GM10248 (cell line): ENCODE data around the gene ONECUT3.

Source experiments
- CTCF ChIA-PET: fragments of 300-600 bp; sonication (Branson Sonifier 250); formaldehyde crosslinking; extraction: SDS; loops from one replicate; lab custom pipeline; 2021; ENCODE audit warnings: antibody characterized with exemption; lab: Yijun Ruan, JAX
- POLR2A ChIA-PET: fragments of 350-650 bp; sonication (Branson Sonifier 250); formaldehyde crosslinking; extraction: SDS; loops from one replicate; lab custom pipeline; 2020; ENCODE audit warnings: antibody characterized with exemption; lab: Yijun Ruan, JAX
- DNase-seq: peaks from one replicate; pipeline ENCODE4 v3.0.0; 2012; ENCODE audit errors: extremely low spot score
- CTCF ChIP-seq: IDR thresholded peaks from 2 replicates; pipeline ENCODE4 v1.5.1; 2012; ENCODE audit warnings: mild to moderate bottlenecking, low read depth; ENCODE audit errors: extremely low read depth, missing control alignments, control extremely low read depth

ONECUT3 gene

DNA sequence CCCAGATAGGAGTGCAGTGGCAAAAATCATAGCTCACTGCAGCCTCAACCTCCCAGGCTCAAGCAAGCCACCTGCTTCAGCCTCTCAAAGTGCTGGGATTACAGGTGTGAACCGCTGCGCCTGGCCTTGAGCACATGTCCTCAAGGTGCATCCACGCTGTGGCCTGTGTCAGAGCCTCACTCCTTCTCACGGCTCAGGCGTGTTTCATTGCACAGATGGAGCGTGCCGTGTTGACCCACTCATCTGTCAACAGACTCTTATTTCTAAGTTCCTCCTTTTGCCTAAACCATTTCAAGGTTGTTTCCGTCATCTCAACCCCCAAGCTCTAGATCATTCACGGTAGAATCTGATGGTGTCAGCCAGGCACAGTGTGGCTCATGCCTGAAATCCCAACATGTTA, 30.6 kb downstream of the ONECUT3 start:
- CTCF ChIA-PET: interaction anchor here (2.7 kb wide), 1 partner anchor 9 kb away, joined by 15 read pairs; no protein-coding TSS in a partner anchor
- POLR2A ChIA-PET: no interaction called here
- no peak for TF ChIP-seq CTCF
- no peak for DNase-seq

- TF ChIP-seq CTCF: no peak
- ChIA-PET CTCF (interaction anchor here (0.9 to 1.2 kb wide), 2 partner anchors 53 to 113 kb away, joined by 3 read pairs; no protein-coding TSS in a partner anchor), POLR2A (interaction anchor here (0.7 kb wide), 1 partner anchor 141 kb away, joined by 3 read pairs; no protein-coding TSS in a partner anchor)
- DNase-seq: no peak
These were observed 32.0 kb downstream of the ONECUT3 start for GRCh38 chr19:1785310-1785709.

DNA sequence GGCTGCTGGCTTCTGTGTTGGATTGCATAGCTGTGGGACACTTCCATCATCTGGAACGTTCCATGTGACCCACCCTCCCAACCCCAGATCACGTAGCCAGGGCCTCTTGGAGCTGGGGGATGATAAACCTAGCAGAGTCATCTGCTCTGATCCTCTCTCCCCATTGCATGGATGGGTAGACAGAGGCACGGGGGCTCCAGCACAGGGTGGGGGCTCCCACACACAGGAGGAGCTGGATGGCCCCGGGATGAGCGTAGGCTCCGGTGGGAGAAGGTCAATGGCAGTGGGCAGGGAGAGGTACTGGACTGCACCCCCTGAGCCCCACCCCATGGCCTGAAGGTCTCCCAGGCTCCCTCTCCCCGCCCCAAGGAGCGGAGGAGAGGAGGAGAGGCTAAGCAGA, 33.4 kb downstream of the ONECUT3 start:
- no peak for DNase-seq
- no peak for TF ChIP-seq CTCF
- ChIA-PET POLR2A (no interaction called here), CTCF (no interaction called here)

DNA sequence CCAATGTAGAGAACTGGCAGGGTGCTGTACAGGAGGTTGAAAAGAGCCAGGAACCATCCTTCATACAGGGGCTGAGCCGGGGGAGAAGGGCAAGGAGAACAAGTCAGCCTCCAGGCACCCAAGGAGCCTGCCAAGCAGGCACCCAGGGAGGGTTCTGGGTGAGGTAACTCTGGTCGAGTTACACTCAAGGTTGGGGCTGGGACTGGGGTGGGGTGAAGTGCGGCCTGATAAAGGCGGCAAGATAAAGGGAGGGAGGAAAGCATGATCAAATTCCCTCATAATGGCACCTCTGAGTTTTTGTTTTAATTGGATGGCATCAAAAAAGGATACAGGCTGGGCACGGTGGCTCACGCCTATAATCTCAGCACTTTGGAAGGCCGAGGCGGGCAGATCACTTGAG, 33.8 kb downstream of the ONECUT3 start:
- DNase-seq: no peak
- ChIA-PET CTCF (interaction anchor here (1.1 to 1.8 kb wide), 2 partner anchors 10 to 52 kb away, joined by 3 to 9 read pairs; no protein-coding TSS in a partner anchor), POLR2A (no interaction called here)
- no peak for TF ChIP-seq CTCF

GRCh38 chr19:1789261-1790041, 36.1 kb downstream of the ONECUT3 start:
- POLR2A ChIA-PET: no interaction called here

More at GRCh38 chr19:1789261-1790041, 36.1 kb downstream of the ONECUT3 start:
- CTCF ChIA-PET: interaction anchor here (0.7 to 1.5 kb wide), 3 partner anchors 37 to 58 kb away, joined by 3 to 4 read pairs (median 3); no protein-coding TSS in a partner anchor
- TF ChIP-seq CTCF: no peak
- no peak for DNase-seq
